SU-DHL-6 (cell line): ENCODE measurements around the gene SH3RF3.

Experiments
- H2AFZ ChIP-seq: fragments of 200-600 bp; sonication (generic); 2 replicates; pipeline ENCODE4 v1.6.1; 2014; ENCODE audit warnings: low read depth, mild to moderate bottlenecking, moderate library complexity, mixed read lengths, antibody characterized with exemption, low read length; ENCODE audit not compliant: severe bottlenecking
- H3F3A ChIP-seq: fragments of 200-600 bp; shearing (Covaris generic); 2 replicates; pipeline ENCODE4 v1.6.0; 2016; ENCODE audit warnings: antibody characterized with exemption, mild to moderate bottlenecking; ENCODE audit not compliant: insufficient read depth
- H3K27ac ChIP-seq: fragments of 200-600 bp; sonication (generic); 2 replicates; pipeline ENCODE4 v1.5.1; 2016; ENCODE audit warnings: low read depth, mild to moderate bottlenecking, low read length, moderate library complexity, mixed read lengths
- H3K27me3 ChIP-seq: fragments of 200-600 bp; sonication (generic), shearing (Covaris generic); 2 replicates; pipeline ENCODE4 v1.6.0; 2014; ENCODE audit warnings: mild to moderate bottlenecking, low read length
- H3K36me3 ChIP-seq: fragments of 200-600 bp; sonication (generic); 2 replicates; pipeline ENCODE4 v1.6.1; 2014; ENCODE audit warnings: mild to moderate bottlenecking, low read length, mixed read lengths
- H3K4me2 ChIP-seq: fragments of 300-600, 200-600 bp; shearing (Covaris generic), sonication (generic); 2 replicates; pipeline ENCODE4 v1.6.0; 2014; ENCODE audit warnings: low read length, low read depth, mild to moderate bottlenecking; ENCODE audit not compliant: poor library complexity, severe bottlenecking
- H3K4me3 ChIP-seq: fragments of 200-600 bp; sonication (generic); 2 replicates; pipeline ENCODE4 v1.5.1; 2014; ENCODE audit warnings: antibody characterized with exemption, low read length, mild to moderate bottlenecking, mixed read lengths; ENCODE audit not compliant: insufficient read depth, poor library complexity, severe bottlenecking
- H3K79me2 ChIP-seq: fragments of 200-600 bp; sonication (generic); 2 replicates; pipeline ENCODE4 v1.6.1; 2014; ENCODE audit warnings: mild to moderate bottlenecking, low read length, moderate library complexity; ENCODE audit not compliant: insufficient read depth
- H3K9ac ChIP-seq: fragments of 200-600 bp; sonication (generic); 2 replicates; pipeline ENCODE4 v1.7.0; 2014; ENCODE audit warnings: mild to moderate bottlenecking, low read length
- H3K9me2 ChIP-seq: fragments of 200-600 bp; sonication (generic); replicated peaks from 2 replicates; pipeline ENCODE4 v1.6.1; 2014; ENCODE audit warnings: low read length; ENCODE audit not compliant: insufficient read depth
- H3K9me3 ChIP-seq: fragments of 200-600 bp; sonication (generic); 2 replicates; pipeline ENCODE4 v1.6.1; 2014; ENCODE audit warnings: low read length, mixed read lengths; ENCODE audit not compliant: insufficient read depth
- H4K20me1 ChIP-seq: fragments of 200-600 bp; sonication (generic); 2 replicates; pipeline ENCODE4 v1.6.1; 2014; ENCODE audit warnings: low read depth, mild to moderate bottlenecking, antibody characterized with exemption, low read length, moderate library complexity, mixed read lengths
- CTCF ChIP-seq: fragments of 200-600 bp; sonication (generic); IDR thresholded peaks from one replicate; pipeline ENCODE4 v1.5.1; 2017; ENCODE audit warnings: antibody characterized with exemption, mild to moderate bottlenecking, low read length, moderate library complexity; ENCODE audit not compliant: insufficient read depth, poor library complexity, severe bottlenecking
- EZH2phosphoT487 ChIP-seq: fragments of 200-600 bp; sonication (generic), shearing (Covaris generic); conservative IDR thresholded peaks from 2 replicates; pipeline ENCODE4 v1.6.1; 2018; ENCODE audit warnings: mild to moderate bottlenecking, antibody characterized with exemption, low read length, moderate library complexity, mixed read lengths

SH3RF3 gene

GRCh38 chr2:109344270-109344805, 215.3 kb downstream of the SH3RF3 start:
- Histone ChIP-seq H3K9me2 (no peaks in the 10 kb centered on the region), H3K36me3 (no peaks in the 10 kb centered on the region), H3K9me3 (no peaks in the 10 kb centered on the region), H3K27me3 (no peaks in the 10 kb centered on the region), H3K27ac (no peak overlapping the region), H2AFZ (no peak overlapping the region), H4K20me1 (no peaks in the 10 kb centered on the region), H3K79me2 (no peaks in the 10 kb centered on the region), H3K4me3 (no peak overlapping the region), H3K9ac (no peak overlapping the region), H3K4me2 (no peak overlapping the region), H3F3A (no peaks in the 10 kb centered on the region)
- TF ChIP-seq CTCF (no peak), EZH2phosphoT487 (no peak)

- H3F3A ChIP-seq, result no peaks in the 10 kb centered on the region
- no peak for TF ChIP-seq EZH2phosphoT487
- no peak for TF ChIP-seq CTCF
- H3K4me2 ChIP-seq, result no peak overlapping the region
- H4K20me1 ChIP-seq, result no peaks in the 10 kb centered on the region
- no peaks in the 10 kb centered on the region for H3K9me2 ChIP-seq
- no peaks in the 10 kb centered on the region for H3K9me3 ChIP-seq
- no peak overlapping the region for H2AFZ ChIP-seq
- H3K79me2 ChIP-seq, result no peaks in the 10 kb centered on the region
- H3K27me3 ChIP-seq, result no peaks in the 10 kb centered on the region
- no peaks in the 10 kb centered on the region for H3K36me3 ChIP-seq
- H3K27ac ChIP-seq, result no peak overlapping the region
- no peak overlapping the region for H3K9ac ChIP-seq
- H3K4me3 ChIP-seq, result no peak overlapping the region
Measured at GRCh38 chr2:109345091-109345490, 216.1 kb downstream of the SH3RF3 start.

- Histone ChIP-seq H3K9me2 (no peaks in the 10 kb centered on the region), H4K20me1 (no peaks in the 10 kb centered on the region), H2AFZ (no peak overlapping the region), H3F3A (no peaks in the 10 kb centered on the region), H3K36me3 (no peaks in the 10 kb centered on the region), H3K4me3 (no peak overlapping the region), H3K79me2 (no peaks in the 10 kb centered on the region), H3K9ac (no peak overlapping the region), H3K9me3 (no peaks in the 10 kb centered on the region), H3K27ac (no peak overlapping the region), H3K4me2 (no peak overlapping the region), H3K27me3 (no peaks in the 10 kb centered on the region)
- TF ChIP-seq CTCF (no peak), EZH2phosphoT487 (no peak)
Measured at GRCh38 chr2:109345653-109346480, 216.9 kb downstream of the SH3RF3 start.
